SK-N-SH treated with all-trans-retinoic acid at 6 μM for 48 hours (cell line): ENCODE measurements around the gene CRABP2.

Experiments used
- ARNTL ChIP-seq: fragments of 450-650 bp; formaldehyde crosslinking; IDR thresholded peaks from 2 replicates; pipeline ENCODE4 v1.5.0; 2020; ENCODE audit warnings: low read depth, mild to moderate bottlenecking, moderate library complexity, borderline replicate concordance
- CREB5 ChIP-seq: fragments of 250-450 bp; sonication (Bioruptor Pico); IDR thresholded peaks from 2 replicates; pipeline ENCODE4 v1.5.1; 2020; ENCODE audit warnings: low read depth, mild to moderate bottlenecking, moderate library complexity
- OSR1 ChIP-seq: fragments of 250-450 bp; sonication (Bioruptor Pico); IDR thresholded peaks from 2 replicates; pipeline ENCODE4 v1.8.0; 2022; ENCODE audit warnings: moderate library complexity, mild to moderate bottlenecking, inconsistent platforms
- PATZ1 ChIP-seq: fragments of 250-450 bp; sonication (Bioruptor Pico); IDR thresholded peaks from 2 replicates; pipeline ENCODE4 v1.8.0; 2020; ENCODE audit warnings: mild to moderate bottlenecking, moderate library complexity, borderline replicate concordance
- RARB ChIP-seq: fragments of 250-450 bp; sonication (Bioruptor Pico); IDR thresholded peaks from 2 replicates; pipeline ENCODE4 v1.8.0; 2021; ENCODE audit warnings: mild to moderate bottlenecking, moderate library complexity
- SNAI2 ChIP-seq: fragments of 250-450 bp; sonication (Bioruptor Pico); IDR thresholded peaks from 2 replicates; pipeline ENCODE4 v1.5.0; 2020; ENCODE audit warnings: mild to moderate bottlenecking, moderate library complexity
- ZFP30 ChIP-seq: fragments of 450-650 bp; formaldehyde crosslinking; IDR thresholded peaks from 2 replicates; pipeline ENCODE4 v1.5.0; 2022; ENCODE audit warnings: mild to moderate bottlenecking, moderate library complexity

- TF ChIP-seq SNAI2 = no peak
- TF ChIP-seq RARB (CRISPR knock-in tag) = peak; percentile 93; the same call in 1 of the 2 replicates
- no peak for TF ChIP-seq CREB5 (CRISPR knock-in tag)
- no peak for TF ChIP-seq OSR1 (CRISPR knock-in tag)
- TF ChIP-seq PATZ1 (CRISPR knock-in tag) = no peak; the same call in 1 of the 2 replicates
- TF ChIP-seq ZFP30 (CRISPR knock-in tag) = no peak
- TF ChIP-seq ARNTL = no peak
Observed at GRCh38 chr1:156696755-156697154, 8.6 kb downstream of the CRABP2 start.
